Stimulated activated CD8-positive, alpha-beta memory T cell treated with anti-CD3 and anti-CD28 coated beads, Interleukin-15, amount 100 ng/mL, for 4 hours (primary cell): ENCODE data around the gene TLE3.
A peak's percentile ranks its signal among the peaks of the same experiment; 100 is the strongest.

Experiments
- DNase-seq, 2 donors: peaks; one replicate each; pipeline ENCODE4 v3.0.0-alpha.2; 2020; ENCODE audit warnings: low read depth in 2 of 2

Gene TLE3

DNA sequence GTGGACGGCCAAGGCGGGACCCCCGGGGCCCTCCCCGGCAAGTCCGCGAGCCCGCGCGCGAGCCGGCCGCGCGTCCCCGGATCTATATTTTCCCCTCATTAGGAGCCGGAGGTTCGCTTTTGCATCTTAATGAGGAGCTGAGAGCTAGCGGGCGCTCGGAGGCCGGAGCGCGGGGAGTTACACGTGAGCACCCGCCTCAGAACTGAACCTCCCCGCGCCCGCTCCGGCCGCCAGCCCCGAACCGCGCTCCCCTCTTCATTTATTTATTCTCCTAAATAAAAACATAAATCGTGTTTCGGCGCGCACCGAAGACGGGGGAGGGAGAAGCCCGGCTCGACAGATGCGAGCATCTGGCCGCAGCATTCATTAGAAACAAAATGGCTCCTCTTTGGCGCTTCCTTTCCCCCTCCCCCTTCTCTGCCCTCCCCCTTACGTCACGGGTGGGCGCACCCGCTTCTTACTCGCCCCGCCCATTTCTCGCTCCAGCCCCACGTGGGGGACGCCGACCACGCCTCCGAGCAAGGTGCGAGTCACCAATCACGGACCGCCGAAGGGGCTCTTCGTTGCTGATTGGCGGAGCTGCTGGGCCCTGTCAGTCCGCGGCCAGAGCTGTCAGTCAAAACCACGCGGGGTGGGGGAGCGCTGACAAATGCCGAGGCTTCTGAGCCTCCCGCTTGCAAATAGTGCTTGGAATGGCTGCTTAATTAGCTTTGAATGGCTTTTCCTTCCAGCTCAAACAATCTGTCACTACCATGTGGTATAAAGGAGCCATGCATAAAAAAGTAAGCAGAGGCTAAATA lies 1.6 kb upstream of the TLE3 start:
- DNase-seq, result peak; percentile 100

GRCh38 chr15:70098461-70099166 lies 897 bp upstream of the TLE3 start:
- peak in 1 of 2 donors; percentile 16 for DNase-seq

GRCh38 chr15:70098153-70098460 lies 390 bp upstream of the TLE3 start:
- no peak for DNase-seq

DNA sequence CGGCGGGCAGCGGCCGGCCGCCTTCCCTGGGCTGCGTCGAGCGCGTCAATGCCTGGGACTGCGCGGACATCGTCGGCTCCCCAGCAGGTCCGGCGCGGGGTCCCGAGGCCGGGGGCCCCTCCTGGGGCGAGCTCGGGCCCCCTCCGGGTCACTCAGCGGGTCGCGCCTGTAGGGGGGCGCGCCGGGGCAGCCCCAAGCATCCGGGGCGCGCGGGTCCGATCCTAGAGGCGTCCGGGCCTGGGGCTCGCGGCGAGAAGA lies 725 bp downstream of the TLE3 start:
- DNase-seq, result no peak

GRCh38 chr15:70096215-70097062 lies 1.3 kb downstream of the TLE3 start:
- peak; percentile 41 to 42 for DNase-seq

- peak in 1 of 2 donors; percentile 12 for DNase-seq
Measured at GRCh38 chr15:70095408-70096214, 2.1 kb downstream of the TLE3 start.

GRCh38 chr15:70094690-70095311 lies 2.9 kb downstream of the TLE3 start:
- DNase-seq, result no peak

DNA sequence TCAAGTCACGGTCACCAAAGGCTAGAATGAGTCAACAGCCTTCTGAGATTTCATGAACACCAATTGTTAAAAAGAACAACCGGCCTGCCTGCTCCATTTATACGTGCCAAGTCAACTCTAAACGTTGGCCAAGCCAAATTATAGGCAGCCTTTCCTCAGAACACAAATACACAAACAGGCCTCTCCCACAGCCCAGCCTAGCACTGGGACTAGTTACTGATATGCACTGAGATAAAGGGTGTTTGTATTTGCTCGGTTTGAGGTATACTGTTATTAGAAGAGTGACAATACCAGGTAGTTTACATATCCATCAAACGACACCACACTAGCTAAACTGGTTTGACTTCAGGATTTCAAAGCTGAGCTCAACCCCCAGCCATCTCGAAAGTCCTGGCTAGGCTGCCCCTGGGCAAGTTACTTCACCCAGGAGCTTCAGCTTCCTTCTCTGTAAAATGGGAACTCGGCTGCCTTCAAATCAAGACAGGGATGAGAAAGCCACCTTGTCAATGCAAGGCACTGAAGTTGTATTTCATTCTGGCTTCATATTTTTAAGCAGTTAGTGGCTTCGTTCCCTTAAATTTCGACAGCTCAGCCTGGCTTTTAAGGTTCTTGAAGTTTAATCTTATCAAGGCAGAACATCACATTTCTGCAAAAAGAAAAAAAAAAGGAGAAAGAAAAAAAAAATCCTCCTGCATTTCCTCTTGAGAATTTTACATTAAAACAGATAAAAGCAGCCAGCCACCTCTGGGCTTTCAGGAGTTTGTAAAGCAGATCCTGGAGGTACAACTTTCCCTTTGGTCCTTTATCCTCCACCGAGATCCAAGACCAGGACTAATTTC lies 4.0 kb downstream of the TLE3 start:
- no peak for DNase-seq

DNA sequence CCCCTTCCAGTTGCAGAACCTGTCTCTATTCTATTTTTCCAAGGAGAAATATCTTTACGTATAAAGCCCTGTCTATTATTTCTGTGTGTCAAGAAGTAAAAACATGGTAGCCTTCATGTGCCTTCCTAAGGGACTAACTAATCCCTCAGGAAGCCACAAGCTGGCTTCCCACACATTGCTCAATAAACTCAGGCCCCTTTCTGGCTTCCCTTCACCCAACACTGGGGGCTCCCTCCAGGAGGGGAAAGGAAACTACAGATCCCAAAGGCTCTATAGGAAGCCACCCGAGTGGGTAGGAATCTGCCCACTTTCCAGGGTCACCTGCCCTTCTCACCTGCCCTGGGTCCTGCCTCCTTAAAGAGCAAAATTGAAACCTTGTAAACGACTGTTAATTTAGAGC lies 4.6 kb downstream of the TLE3 start:
- no peak for DNase-seq

DNA sequence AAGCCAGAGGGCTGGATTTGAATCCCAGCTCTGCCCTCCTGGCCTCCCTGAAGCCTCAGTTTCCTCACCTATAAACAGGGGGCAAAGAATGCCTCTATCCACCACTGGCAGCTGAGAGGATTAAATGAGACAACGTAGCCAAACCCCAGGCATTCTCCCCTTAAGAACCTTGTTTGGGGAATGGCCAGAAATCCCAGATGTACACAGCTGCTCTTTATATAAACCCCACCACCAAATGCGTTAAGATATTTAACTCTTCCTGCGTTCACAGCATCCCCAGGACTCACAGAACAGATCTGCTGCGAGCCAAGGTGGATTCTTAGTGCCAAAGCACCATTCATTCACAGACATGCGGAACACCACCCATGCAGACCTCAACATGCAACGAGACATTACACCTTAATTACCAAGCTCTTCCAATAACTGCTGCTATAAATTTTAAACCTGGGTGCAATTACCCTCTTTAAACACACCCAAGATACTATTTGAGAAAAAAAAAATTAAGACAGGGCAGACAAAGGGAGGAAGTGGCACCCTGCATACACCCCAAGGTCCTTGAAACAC lies 5.2 kb downstream of the TLE3 start:
- DNase-seq, result no peak

DNA sequence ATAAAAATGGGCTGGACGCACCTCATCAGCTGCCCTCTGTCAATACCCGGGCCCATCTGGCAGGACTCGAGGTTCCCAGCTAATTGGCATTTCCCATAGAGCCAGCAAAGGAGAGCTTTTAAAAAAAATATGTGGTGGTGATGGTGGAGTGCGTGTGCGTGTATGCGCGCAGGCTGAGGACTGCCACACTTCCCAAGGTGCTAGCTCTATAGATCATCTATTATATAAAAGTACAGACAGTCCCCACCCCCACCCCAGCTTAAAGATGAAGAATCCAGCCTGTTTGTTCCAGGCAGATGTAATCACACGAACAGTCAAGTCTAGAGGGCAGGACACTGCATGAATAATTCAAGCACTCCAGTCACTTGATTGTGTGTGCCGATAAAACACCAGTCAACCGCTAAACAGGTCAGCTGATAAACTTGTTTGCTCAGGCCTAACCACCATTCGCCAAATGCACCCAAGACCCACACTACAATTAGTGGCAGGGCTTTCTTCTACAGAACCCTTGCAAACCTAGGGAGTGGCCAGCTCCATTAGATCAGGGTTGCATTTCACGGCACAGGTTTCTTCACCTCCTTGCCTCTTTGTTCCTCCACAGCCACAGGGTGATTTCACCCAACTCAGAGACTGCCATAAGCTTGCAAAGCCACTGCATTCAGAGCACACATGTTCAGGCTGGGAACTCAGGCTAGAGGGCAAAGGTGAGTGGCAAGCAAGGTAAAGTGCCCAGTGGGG lies 5.8 kb downstream of the TLE3 start:
- no peak for DNase-seq

DNA sequence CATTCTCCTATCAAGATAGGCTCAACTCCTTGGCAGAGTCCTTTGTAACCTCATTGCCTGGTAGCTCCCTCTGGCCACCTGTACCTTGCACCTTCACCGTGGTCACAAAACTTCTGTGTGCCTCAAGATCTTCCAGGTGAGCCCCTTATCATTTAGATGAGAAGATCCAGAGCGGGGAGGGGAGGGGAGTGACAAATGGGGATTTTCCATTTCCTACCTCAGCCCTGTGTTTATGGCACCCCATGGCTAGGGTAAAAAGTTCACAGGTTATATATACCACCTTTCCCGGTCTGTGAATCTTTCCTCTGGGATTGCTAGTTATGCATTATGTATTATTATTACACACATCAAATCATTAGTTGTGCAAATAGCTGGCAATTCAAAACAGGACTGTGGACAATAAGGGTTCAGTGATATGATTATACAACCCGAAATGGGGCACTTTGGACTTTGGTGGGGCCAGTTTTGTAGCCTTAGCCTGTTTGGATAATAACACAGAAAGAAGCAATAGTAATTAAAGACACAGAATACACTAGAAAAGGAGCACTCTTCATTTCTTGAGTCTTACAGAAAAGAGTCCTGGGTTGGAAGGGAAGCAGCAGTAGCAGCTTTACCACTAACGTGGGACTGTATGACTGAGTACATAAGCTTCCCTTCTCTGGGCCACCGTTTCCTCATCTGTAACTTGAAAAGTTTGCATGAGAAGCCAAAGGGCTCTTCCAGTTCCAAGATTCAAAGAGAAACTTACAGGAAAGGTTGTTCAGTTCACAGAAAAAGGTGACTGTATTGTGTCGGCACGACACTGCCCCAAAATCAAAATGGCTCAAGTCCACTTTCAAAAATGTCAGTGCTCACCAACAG lies 7.1 kb downstream of the TLE3 start:
- no peak for DNase-seq

DNA sequence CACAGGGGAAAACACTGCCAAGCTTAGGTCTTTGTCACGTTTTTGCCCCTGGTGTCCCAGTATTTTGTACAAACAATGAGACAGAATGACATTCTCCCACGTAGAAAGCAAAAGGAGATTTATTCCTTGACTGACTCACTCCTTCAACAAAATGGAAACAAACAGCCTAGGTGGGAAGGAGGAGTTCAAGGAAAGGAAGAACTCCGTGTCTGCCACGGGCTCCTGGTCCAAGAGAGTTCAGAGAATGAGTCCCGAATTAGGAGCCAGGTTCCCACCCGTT lies 8.1 kb downstream of the TLE3 start:
- no peak for DNase-seq

DNA sequence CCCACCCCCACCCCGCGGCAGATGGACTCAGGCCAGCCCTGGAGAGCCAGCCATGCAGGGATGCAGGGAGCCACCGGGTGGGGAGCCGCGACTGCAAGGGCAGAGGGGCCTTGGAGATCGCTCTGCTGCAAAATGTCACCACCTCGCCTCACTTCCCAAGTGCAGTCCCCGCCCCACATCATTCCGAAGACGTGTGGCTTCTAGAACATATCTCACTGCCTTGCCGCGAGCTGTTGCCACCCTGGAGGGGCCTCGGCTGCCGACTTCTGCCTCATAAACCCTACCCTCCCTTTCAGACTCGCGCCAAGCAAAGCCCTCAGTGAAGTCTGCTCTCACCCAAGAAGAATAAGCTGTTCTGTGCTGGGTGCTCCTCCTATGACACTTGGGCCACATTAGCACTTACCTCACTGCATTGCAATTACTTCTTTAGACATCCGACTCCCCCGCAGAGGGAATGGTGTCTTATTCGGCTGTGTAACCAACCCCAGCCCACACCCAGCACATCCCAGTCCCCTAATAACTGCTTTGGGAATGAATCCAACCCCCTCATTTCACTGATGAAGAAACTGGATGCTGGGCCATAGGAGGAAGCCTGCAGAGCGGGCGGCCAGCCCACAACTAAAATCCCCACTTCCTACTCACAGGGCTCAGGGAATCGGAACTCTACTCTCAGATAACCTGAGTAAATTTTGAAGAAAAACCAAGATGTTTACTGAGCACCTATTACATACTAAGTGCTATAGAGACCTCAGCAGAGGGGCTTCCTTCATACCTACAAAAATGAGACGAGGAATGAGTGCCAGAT lies 8.6 kb downstream of the TLE3 start:
- DNase-seq, result no peak

- DNase-seq, result no peak
Measured at GRCh38 chr15:70088455-70088854, 9.3 kb downstream of the TLE3 start.

DNA sequence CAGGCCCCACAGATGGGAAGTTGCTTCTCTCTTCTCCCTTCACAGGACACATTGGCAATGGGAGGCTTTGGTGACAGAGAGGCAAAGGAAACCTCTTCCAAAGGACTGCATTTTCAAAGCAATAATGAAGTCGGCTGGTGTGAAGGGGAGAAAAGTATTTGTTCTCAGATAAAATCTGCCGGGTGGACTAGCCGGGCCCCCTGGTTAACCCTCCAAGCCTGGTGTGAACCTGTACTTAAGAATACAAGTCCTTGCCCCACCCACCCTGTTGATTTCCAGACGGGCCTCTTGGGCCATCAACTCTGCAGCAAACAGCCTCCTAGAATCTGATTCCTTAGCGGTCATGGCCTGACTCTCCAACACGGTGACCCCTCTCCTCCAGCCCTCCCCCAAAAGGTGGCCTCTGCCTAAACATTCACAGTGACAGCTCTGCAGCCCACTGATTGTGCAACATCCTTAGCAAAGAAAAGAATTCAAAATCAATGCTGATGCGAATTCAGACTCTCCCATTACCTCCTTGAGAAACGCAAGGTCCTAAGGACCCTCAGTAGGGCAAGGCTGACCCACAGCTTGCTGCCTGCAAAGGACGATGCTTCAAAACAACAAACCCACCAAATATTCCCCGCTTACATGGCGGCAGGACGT lies 9.9 kb downstream of the TLE3 start:
- no peak for DNase-seq

- DNase-seq, result no peak
Measured at GRCh38 chr15:70086636-70087035, 11.1 kb downstream of the TLE3 start.

DNA sequence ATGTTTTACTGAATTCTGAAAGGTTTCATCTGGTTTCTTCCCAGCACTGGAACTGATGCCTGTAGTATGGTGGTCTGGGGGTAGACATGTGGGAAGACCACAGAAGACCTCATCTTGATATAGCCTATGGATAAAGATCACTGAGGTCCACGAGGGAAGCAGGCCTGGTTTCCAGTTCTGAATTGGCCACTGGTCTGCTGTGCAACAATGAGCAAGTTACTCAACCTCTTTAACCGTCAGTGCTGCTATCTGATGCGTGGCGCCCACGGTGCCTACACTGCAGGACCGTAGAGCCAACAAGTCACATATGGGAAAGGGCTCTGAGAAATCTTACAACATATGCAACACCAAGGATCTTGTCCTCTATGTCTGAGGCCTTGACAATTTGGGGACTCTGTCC lies 13.3 kb downstream of the TLE3 start:
- no peak for DNase-seq
